Fibroblast of lung (primary cell): ENCODE data around the gene MPP2.
A peak's percentile ranks its signal among the peaks of the same experiment; 100 is the strongest.

Experiments
- EZH2 ChIP-seq: IDR thresholded peaks from 2 replicates; pipeline ENCODE4 v1.5.1; 2012; ENCODE audit warnings: low read length, control low read depth, mild to moderate bottlenecking; ENCODE audit errors: missing control alignments
- TF ChIP-seq, protein P1 (sequence below), 2 donors: IDR thresholded peaks in 1 of 2; conservative IDR thresholded peaks in 1 of 2; 1 replicate in 1 of 2; 2 replicates in 1 of 2; pipeline ENCODE4 v1.5.1; 2011 to 2012; ENCODE audit warnings: low read length in 2 of 2, control low read depth in 1 of 2, inconsistent platforms in 1 of 2, low read depth in 1 of 2, mild to moderate bottlenecking in 1 of 2

DNA sequence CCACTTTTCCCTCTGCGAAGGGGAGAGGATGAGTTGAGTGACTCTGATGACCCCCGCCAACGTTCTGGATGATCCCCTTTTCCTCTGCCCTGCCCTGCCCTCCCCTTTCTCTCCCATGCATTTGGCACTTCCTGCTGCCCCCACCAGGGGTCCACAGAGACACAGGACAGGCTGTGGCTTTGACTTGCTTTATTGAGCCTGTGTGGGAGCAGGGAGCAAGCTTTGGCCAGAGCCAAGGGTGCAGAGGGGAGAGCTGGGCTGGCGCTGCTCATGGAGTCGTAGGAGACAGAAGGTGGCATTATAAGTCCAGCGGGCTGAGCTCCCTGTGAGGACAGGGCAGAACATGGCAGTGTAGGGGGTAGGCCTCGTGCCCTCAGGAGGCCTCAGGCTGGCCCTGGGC, 33.3 kb upstream of the MPP2 start:
- no peak for TF ChIP-seq EZH2
- TF ChIP-seq, protein P1, sequence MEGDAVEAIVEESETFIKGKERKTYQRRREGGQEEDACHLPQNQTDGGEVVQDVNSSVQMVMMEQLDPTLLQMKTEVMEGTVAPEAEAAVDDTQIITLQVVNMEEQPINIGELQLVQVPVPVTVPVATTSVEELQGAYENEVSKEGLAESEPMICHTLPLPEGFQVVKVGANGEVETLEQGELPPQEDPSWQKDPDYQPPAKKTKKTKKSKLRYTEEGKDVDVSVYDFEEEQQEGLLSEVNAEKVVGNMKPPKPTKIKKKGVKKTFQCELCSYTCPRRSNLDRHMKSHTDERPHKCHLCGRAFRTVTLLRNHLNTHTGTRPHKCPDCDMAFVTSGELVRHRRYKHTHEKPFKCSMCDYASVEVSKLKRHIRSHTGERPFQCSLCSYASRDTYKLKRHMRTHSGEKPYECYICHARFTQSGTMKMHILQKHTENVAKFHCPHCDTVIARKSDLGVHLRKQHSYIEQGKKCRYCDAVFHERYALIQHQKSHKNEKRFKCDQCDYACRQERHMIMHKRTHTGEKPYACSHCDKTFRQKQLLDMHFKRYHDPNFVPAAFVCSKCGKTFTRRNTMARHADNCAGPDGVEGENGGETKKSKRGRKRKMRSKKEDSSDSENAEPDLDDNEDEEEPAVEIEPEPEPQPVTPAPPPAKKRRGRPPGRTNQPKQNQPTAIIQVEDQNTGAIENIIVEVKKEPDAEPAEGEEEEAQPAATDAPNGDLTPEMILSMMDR (conservative IDR thresholded peaks at IDR 0.05 in 1 of 2, IDR thresholded peaks at IDR 0.05 in 1 of 2; ENCODE audit: low read depth in 1 of 2, low read length in 2 of 2), result peak; percentile 70 to 75
